ENCODE data around the gene BGLAP. TPM values are rescaled to one million over a fixed set of nuclear protein-coding genes. Genes with fewer than 3 reads are reported as not detected.

BGLAP gene
- polyA plus RNA-seq (2011; rRNA removed) (0.26 and 0.50 TPM in 2 replicates), polyA minus RNA-seq (2011; rRNA and poly(A)+ RNA removed) (not detected in 2 replicates)

- ChIA-PET CTCF (no interaction called here), POLR2A (no interaction called here)
- Histone ChIP-seq H3K4me3 (ENCODE audit: low read depth, low read length) (no peak within 1 kb of the TSS), H3K27me3 (ENCODE audit: control insufficient read depth, insufficient read depth, low read length) (peaks cover 1% of the 10 kb centered on the region; the same call in 1 of the 2 replicates), H3K36me3 (ENCODE audit: control insufficient read depth, insufficient read depth, low read length) (peaks cover 4% of the 10 kb centered on the region)
- DNase-seq (ENCODE audit: low read depth), result no peak
- TF ChIP-seq CTCF (IDR thresholded peaks at IDR 0.05; ENCODE audit: insufficient read depth, low read depth, low read length), result no peak
Observed at GRCh38 chr1:156241926-156242325, at the start of gene BGLAP. Gene BGLAP (plus strand): TSS chr1:156242184. CDS start chr1:156242232, 48 bp downstream.

GRCh38 chr1:156193208-156193487, 48.8 kb upstream of the BGLAP start:
- no peak for DNase-seq (ENCODE audit: low read depth)
- ChIA-PET POLR2A (no interaction called here), CTCF (interaction anchor here (1.1 kb wide), 1 partner anchor 29 kb away, joined by 4 read pairs; no protein-coding TSS in a partner anchor)
- H3K36me3 ChIP-seq (ENCODE audit: control insufficient read depth, insufficient read depth, low read length), result peaks cover 2% of the 10 kb centered on the region; the same call in 1 of the 2 replicates
- no peak for TF ChIP-seq CTCF (IDR thresholded peaks at IDR 0.05; ENCODE audit: insufficient read depth, low read depth, low read length)
- no peaks in the 10 kb centered on the region for H3K27me3 ChIP-seq (ENCODE audit: control insufficient read depth, insufficient read depth, low read length)
- H3K4me3 ChIP-seq (ENCODE audit: low read depth, low read length), result peak overlapping the region; percentile 65

GRCh38 chr1:156193488-156194299, 48.3 kb upstream of the BGLAP start, which contains the start of gene SLC25A44:
Gene SLC25A44 (plus strand): TSS chr1:156194104. CDS start chr1:156199848, 5,744 bp downstream.
- H3K36me3 ChIP-seq (ENCODE audit: control insufficient read depth, insufficient read depth, low read length), result peaks cover 2% of the 10 kb centered on the region; the same call in 1 of the 2 replicates
- peak; percentile 96 for DNase-seq (ENCODE audit: low read depth)
- ChIA-PET CTCF (interaction anchor here (0.6 to 1.3 kb wide), 4 partner anchors 25 to 98 kb away, joined by 3 to 4 read pairs (median 4); partner anchors contain the start of gene SEMA4A), POLR2A (interaction anchor here (0.7 to 1.0 kb wide), 2 partner anchors 19 to 48 kb away, joined by 3 to 6 read pairs; partner anchors contain the start of gene PMF1)
- peak; percentile 63 for TF ChIP-seq CTCF (IDR thresholded peaks at IDR 0.05; ENCODE audit: insufficient read depth, low read depth, low read length)
- peak within 1 kb of the TSS; percentile 65 for H3K4me3 ChIP-seq (ENCODE audit: low read depth, low read length)
- no peaks in the 10 kb centered on the region for H3K27me3 ChIP-seq (ENCODE audit: control insufficient read depth, insufficient read depth, low read length)

GRCh38 chr1:156194300-156194652, 47.7 kb upstream of the BGLAP start:
- no peak for TF ChIP-seq CTCF (IDR thresholded peaks at IDR 0.05; ENCODE audit: insufficient read depth, low read depth, low read length)
- POLR2A ChIA-PET, result interaction anchor here (1.0 kb wide), 1 partner anchor 48 kb away, joined by 3 read pairs; no protein-coding TSS in a partner anchor
- Histone ChIP-seq H3K27me3 (ENCODE audit: control insufficient read depth, insufficient read depth, low read length) (no peaks in the 10 kb centered on the region), H3K36me3 (ENCODE audit: control insufficient read depth, insufficient read depth, low read length) (peaks cover 4% of the 10 kb centered on the region; the same call in 1 of the 2 replicates), H3K4me3 (ENCODE audit: low read depth, low read length) (peak overlapping the region; percentile 63)
- CTCF ChIA-PET, result interaction anchor here (0.6 to 1.3 kb wide), 4 partner anchors 24 to 98 kb away, joined by 3 to 4 read pairs (median 3); no protein-coding TSS in a partner anchor
- no peak for DNase-seq (ENCODE audit: low read depth)

GRCh38 chr1:156195853-156196252, 46.1 kb upstream of the BGLAP start:
- Histone ChIP-seq H3K27me3 (ENCODE audit: control insufficient read depth, insufficient read depth, low read length) (no peaks in the 10 kb centered on the region), H3K36me3 (ENCODE audit: control insufficient read depth, insufficient read depth, low read length) (peaks cover 9% of the 10 kb centered on the region), H3K4me3 (ENCODE audit: low read depth, low read length) (no peak overlapping the region)
- CTCF ChIA-PET, result interaction anchor here (1.4 kb wide), 1 partner anchor 29 kb away, joined by 3 read pairs; no protein-coding TSS in a partner anchor
- DNase-seq (ENCODE audit: low read depth), result no peak
- POLR2A ChIA-PET, result no interaction called here
- TF ChIP-seq CTCF (IDR thresholded peaks at IDR 0.05; ENCODE audit: insufficient read depth, low read depth, low read length), result no peak

All from BJ (cell line).